ENCODE results near the gene TYW1B.
"Not testable (repeated sequence)": the region's sequence is repeated elsewhere in the genome, so short reads cannot be mapped to it uniquely, and the experiment has no call there.

TYW1B gene

DNA sequence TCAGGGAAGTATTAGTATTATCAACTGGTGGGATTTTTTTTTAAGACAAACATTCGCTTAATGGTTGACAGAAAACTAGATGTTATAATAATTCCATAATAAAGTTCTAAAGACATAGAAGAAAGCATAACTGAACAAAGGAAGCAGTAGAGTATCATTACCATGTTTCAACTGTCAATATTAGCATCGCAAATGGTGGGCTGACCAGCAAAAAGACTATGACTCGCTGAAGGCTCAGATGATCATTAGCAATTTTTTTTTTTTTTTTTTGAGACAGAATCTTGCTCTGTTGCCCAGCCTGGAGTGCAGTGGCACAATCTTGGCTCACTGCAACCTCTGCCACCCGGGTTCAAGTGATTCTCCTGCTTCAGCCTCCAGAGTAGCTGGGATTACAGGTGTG, 74.8 kb downstream of the TYW1B start:
- not testable (repeated sequence) for DNase-seq

DNA sequence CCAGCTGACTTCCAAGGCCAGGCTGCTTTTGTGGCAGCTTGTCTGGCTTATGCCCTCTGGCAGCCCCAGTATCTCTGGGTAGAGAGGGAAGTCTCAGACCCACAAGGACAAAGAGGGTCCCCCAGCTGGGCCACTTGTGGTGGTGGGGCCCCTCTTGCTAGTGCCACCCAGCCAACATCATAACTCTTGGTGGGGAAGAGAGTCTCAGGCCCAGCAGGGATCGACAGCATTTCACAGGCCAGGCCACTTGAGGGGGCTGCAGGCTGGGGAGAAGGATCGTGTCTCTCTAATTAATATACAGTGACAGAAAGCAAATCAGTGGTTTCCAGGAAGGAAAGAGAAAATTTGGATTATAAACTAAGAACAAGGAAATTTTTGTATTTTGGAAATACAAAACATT, 76.0 kb downstream of the TYW1B start:
- DNase-seq: peak in 1 of 14 donors; percentile 4

DNA sequence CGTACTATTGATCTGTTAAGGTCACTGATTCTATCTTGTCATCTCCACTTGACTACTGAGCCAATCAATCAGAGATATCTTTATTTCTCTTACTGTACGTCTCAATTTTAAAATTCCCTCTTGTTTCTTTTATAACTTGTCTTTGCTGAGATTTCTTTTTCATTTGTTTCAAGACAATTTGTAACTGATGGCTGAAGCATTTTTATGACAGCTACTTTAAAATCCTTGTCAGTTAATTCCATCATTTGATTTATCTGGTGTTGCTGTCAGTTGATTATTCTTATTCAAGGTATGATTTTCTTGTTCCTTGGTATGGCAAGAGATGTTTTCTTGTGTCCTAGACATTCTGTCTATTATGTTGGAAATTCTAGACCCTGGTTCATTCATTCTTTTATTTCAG, 76.6 kb downstream of the TYW1B start:
- no peak for DNase-seq

DNA sequence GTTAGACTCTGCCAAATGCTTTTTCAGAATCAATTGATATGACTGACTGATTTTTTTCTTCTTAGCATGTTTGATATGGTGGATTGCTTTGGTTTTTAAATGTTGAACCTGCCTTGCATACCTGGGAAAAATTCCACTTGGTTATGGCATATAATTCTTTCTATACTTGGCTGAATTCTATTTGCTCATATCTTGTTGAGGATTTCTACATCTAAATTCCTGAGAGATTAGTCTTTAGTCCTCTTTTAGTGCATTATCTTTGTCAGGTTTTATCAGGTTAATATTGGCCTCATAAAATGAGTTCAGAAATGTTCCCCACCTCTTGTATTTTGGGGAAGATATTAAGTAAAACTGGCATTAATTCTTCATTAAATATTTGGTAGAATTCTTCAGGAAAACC, 79.4 kb downstream of the TYW1B start:
- not testable (repeated sequence) for DNase-seq

DNA sequence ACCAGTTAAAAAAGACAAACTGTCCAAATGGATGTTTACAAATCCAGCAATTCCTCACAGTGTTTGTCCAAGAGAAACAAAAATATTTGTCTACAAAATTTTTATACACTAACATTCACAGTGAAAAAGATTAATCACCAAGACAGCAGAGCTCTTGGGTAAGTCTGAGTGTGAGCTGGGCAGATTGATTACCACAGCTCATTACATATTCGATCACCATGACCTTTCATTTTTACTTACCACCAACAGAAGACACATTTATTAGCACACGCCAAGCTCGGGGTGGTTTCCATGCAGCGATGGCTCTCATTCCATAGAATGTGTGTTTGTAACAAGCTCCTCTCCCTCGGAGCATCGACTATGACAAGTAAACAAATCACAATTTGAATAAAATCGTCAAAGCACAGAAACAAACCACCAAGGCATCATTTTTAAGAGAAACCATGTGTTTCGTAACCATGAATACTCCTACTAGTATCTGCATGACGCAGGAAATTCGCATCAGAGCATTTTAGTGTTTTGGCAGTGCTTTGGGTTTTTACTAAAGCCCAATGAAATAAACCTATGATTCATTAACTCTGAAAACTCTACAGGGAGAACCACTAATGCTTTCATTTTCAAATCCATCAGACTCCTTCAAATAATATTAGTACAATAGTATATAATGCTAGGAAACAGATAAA, 83.6 kb downstream of the TYW1B start:
- not testable (repeated sequence) for DNase-seq

DNA sequence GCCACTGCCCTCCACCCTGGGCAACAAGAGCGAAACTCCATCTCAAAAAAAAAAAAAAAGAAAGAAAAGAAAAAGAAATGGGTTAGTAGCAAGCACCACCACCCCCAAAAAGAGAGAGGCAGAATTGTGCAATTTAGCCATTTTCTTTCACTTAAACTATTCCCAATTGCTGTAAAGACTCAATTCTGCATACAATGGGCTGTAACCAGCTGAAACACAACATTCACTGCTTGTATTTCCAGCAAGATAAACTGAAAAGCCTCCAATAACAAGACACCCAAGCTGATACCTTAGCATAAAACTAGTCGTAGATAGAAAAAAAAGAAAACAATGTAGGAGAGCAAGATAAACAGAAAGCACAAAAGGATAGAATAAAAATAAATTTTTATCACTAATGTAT, 84.2 kb downstream of the TYW1B start:
- not testable (repeated sequence) for DNase-seq

DNA sequence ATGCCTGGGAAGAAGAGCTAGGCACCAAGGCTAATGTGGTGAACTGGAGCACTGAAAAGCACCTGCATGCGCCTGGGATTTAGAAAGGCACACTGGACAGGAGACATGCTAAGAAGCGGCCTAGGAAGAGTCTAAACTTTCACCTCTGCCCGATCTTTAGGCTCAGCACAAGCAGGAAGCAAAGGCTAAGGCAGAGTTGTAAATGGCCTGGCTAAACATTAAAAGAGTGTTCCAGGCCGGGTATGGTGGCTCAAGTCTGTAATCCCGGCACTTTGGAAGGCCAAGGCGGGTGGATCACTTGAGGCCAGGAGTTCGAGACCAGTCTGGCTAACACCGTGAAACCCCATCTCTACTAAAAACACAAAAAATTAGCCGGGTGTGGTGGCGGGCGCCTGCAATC, 88.3 kb downstream of the TYW1B start:
- DNase-seq: not testable (repeated sequence)

DNA sequence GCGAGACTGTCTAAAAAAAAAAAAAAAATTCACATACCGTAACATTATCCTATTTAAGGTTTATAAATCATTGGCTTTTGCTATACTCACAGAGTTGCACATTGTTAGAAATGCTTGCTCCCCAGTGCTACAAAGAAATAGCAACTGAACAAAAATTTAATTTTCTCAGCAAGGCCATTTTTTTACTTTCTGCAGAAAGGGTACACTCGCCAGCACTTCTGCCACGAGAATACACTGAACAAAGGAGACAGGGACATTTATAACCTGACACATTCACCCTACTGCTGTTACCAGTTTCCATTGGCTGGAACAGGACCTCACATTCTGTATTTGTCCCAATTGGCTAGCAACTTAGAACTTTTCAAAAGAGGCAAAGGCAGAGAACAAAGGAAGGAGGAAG, 92.1 kb downstream of the TYW1B start:
- not testable (repeated sequence) for DNase-seq

DNA sequence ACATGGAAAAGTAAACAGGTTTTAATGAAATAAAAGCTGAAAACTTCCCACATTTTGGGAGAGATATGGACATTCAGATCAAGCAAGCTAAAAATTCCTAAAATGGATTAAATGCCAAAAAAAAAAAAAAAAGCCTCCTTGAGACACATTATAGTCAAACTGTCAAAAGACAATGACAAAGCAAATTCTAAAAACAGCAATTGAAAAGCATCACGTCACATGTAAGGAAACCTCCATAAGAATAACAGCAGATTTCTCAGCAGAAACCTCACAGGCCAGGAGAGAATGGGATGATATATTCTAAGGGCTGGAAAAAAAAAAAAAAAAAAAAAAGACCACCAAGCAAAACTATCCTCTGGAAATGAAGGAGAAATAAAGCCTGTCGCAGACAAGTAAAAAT, 97.2 kb downstream of the TYW1B start:
- DNase-seq: not testable (repeated sequence)

DNA sequence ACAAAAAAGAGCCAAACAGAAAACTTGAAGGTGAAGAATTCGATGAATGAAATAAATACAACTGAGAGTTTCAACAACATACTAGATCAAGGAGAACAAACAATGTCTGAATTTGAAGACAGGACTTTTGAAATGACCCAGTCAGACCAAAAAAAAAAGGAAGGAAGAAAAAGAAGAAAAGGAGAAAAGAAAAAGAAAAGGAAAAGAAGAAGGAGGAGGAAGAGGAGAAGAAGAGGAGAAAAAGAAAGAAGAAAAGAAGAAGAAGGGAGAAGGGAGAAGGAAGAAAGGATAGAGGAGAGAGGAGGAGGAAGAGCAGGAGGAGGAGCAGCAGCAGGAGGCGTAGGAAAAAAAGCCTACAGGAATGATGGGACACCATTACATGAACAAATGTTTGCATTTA, 97.6 kb downstream of the TYW1B start:
- not testable (repeated sequence) for DNase-seq

DNA sequence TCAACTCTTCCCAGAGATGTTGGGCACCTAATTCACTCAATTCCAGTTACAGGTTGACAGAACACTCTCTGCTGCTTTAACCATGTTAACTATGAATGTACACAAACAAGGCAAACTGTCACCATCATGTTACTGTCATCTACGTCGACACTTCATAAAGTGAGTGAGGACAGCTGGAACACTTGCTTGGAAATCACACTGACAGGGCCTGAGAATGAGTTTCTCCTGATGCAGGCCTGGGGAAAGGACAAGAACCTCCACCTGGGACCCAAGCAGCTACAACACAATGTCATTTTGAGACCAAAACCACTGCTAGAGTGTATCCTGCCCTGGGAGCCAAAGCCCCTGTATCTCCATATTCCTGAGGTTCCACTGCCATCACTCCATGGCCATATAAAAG, 98.9 kb downstream of the TYW1B start:
- not testable (repeated sequence) for DNase-seq

DNA sequence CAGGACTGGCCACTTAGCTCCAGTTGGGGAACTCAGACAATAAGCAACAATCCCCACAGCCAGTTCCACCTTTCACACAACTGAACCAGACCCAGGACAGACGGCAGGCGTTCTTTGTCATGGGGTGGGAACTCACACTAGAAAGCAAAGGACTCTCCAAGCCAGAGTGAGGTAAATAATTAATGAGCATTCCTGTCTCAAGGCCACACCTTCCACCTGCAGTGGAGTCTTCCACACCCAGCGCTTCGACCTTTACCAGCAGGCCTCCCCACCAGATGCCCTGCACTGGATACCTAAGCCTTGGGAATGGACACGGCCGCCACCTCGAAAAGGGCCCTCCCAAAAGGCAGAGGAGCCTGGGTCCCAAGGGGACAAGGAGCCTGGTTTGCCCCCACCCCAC, 105.3 kb downstream of the TYW1B start:
- DNase-seq: not testable (repeated sequence)

DNA sequence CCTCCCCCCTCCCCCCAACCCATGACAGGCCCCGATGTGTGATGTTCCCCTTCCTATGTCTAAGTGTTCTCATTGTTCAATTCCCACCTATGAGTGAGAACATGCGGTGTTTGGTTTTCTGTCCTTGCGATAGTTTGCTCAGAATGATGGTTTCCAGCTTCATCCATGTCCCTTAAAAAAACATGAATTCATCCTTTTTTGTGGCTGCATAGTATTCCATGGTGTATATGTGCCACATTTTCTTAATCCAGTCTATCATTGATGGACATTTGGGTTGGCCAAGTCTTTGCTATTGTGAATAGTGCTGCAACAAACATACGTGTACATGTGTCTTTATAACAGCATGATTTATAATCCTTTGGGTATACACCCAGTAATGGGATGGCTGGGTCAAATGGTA, 107.1 kb downstream of the TYW1B start:
- not testable (repeated sequence) for DNase-seq

DNA sequence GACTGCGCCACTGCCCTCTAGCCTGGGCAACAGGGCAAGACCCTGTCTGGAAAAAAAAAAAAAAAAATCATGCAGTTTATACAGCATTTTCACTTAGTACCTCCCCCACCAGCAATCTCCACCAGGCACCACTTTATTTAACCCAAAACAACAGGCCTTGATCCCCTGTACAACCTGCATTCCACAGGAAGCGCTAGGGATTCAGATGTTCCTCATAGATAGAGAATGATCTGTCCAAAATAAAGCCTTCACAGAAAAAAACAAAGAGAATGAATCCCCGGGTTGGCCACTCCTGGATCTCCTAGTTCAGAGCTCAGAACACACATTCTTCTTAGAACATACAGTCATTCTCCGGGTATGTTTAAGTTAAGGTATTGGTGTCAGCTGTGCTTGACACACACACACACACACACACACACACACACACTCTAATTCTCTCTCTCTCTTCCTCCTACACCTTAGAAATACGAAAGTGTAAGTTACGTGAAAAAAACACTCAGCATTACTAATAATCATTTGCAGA, 110.7 kb downstream of the TYW1B start:
- DNase-seq: not testable (repeated sequence)

DNA sequence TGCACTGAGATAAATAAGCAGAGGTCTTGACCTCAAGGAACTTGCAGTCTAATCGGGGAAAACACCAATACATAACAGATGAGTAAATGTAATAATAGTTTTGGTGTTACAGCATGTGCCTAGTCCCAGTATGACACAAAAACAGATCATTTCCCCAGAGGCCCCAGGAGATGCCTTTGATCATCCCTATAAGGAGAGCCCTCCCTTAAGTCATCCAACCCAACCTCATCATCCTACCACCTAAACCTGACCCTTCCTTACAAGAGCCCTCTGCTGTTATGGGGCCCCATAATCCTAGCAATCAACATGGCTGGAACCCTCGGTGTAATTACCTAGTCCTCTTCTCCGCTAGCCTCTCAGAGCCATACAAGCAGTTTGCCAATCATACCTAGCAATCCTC, 116.1 kb downstream of the TYW1B start:
- not testable (repeated sequence) for DNase-seq

DNA sequence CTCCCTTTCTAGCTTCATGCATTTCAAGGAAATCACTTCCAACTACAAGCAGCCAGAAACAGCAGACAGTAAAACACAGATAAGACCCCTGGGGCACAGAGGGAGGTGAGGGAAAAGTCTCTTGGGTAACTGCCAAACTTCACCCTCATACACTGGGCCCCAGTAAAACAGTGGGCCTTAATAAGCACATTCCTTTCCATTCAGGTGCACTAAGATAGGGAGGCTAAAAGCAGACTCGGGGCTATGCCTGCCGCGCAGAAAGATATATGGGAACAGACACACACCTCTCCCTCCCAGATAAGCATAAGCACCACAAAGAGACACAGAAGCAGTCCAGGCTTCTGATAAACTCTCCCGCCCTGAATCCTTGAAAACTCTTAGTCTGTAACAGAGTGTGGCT, 117.0 kb downstream of the TYW1B start:
- DNase-seq: no peak

DNA sequence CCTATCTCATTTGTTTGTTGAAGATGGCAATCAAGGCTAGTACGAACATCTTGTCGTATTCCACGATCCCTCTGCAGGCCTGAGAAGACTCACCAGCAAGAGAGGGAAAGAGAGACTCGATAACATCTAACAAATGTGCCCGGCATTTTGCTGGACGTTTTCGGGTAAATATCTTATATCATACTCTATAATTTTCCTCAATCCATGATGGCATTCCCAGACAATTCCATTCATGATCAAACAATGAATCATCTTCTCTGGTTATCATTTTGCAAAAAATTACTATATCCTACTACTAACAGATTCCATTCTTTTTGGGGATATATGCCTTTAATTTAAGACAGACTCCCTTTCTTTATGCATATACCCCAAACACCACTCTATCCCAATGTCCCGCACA, 118.1 kb downstream of the TYW1B start:
- no peak for DNase-seq

DNA sequence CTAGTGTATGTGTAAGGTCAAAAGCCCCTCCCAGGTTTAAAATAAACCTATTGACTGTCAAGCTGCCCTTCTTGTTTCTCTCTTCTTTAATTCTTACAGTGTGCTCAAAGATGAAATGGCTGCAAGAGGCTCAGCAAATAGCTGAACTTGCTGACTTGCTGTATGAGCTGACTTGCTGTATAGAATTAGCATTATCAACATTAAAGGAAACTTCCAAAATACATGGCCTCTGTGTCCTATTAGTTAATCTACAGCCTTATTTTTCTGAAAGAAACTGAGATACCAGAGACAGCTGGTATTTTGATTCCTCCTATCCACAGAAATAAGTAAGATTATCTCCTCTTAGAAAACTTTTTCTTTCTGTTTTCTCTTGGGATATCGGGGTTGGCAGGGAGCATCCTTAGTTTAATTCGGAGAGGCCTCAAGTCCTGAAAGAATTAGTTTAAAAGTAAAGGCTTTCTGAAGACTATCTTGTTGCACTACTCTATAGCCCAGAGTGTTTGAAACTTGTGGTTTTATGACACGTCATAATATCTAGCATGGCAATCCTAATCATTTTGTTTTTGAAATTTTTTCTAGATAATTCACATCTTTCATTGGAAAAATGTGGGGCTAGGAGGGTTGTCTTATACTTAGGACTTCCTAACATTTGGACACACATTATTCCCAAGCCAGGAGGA, 119.5 kb downstream of the TYW1B start:
- not testable (repeated sequence) for DNase-seq

DNA sequence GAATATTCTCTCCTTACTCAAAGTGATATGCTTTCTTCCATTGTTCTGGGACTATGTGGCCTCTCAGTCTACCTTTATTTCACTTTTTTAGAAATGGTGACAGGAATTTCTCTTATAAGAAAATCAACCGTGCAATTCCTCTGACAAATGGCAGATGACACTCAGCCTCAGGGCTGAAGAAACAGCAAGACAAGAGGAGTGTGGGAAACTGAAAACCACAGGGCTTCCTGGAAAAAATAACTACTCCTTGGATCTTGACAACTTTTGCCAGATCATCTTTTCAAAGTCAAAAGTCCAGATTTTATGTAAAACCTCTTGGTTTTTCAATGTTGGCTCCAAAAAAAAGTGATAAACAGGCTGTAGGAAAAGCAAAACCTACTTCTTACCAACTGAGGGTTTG, 121.5 kb downstream of the TYW1B start:
- DNase-seq: no peak

DNA sequence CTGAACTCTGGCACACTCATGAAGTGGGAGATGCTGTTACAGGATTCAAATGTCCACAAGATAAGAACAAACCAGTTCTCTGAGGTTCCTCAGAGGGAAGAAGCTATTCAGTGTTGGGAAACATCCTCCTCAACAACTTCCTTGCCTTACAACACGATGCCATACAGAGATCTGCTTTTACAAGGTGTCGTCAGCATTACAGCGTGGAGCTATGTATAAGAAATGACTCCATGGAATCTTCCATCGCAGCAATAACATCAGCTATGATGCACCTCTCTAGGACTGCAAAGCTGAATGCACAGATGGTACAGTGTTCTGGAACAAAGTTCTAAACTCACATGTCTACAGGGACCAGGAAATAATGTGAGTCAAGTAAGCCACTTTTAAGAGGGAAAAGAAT, 122.3 kb downstream of the TYW1B start:
- DNase-seq: not testable (repeated sequence)

DNA sequence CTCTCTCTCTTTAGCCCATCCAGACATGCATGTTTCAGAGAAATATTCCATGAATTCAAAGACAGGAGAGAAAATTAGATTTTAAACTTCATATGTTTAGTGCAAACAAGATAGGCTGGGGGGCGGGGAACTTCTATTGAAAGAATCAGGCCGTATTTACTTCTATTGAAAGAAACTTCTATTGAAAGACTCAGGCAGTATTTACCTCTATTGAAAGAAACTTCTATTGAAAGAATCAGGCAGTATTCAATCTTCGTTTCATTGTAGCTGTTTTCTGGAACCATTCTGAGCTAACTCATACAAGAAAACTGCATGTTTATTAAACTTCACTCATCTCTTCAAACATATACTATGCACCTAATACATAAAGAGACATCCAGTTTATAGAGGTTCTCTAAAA, 123.1 kb downstream of the TYW1B start:
- no peak for DNase-seq

DNA sequence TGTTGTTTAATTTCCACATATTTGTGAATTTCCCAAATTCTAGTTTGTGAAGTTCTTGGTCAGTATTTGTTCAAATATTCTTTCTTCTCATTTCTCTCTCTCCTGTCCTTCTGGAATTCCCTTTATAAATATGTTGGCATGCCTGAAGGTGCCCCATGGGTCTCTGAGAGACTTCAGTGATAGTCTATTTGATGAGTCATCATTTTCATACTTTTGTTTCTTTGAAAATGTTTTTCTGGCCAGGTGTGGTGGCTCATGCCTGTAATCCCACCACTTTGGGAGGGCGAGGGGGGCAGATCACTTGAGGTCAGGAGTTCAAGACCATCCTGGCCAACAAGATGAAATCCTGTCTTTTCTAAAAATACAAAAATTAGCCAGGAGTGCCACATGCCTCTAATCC, 127.5 kb downstream of the TYW1B start:
- not testable (repeated sequence) for DNase-seq

DNA sequence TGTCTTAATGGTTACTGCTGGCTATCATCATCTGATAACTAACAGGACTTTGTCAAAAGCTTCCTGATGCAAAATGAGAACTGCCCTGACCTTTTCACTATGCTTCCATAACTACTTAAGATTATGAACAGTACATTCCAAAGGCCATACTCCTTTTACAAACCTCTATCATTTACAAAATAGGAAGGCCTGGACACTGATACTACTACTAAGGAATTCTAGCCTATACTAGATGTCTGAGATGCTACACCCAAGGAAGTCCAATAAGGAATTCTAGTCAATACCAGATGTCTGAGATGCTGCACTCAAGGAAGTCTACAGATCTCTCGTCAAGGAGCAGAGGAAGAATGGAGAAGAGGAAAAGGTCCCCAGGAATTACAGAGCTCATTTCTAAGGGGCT, 130.9 kb downstream of the TYW1B start:
- not testable (repeated sequence) for DNase-seq

DNA sequence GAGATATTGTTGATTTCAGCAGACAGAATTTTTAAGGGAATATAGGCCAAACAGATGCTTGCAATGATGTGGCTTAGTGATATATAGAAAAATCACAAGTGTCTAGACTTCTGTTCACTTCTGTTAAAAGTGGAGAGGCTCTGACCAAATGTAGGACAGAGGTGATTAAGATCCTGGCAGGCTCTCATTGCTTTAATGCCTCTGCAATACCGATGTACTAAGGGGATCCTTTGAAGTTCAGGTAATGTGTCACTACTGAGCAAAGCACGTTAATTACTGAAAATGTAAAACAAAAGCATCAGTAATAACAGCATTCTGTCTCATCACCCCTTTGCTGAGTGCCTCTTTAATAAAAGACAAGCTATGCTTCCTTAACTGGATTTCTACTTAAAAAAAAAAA, 131.4 kb downstream of the TYW1B start:
- not testable (repeated sequence) for DNase-seq

All from C1 segment of cervical spinal cord (tissue), 14 donors.